K562 (cell line): Measurements from ENCODE around the gene PKLR.

Experiments
- CCAR2 ChIP-seq: fragments of 200-400 bp; formaldehyde crosslinking; IDR thresholded peaks from 2 replicates; pipeline ENCODE4 v1.6.1; 2017; ENCODE audit warnings: mild to moderate bottlenecking, low read depth, low read length
- FOSL1 ChIP-seq: fragments of 200-800 bp; sonication (Bioruptor generic); conservative IDR thresholded peaks from 2 replicates; pipeline ENCODE4 v1.6.1; 2016; ENCODE audit warnings: missing genetic modification characterization, missing compliant biosample characterization
- L3MBTL2 ChIP-seq: fragments of 450-650 bp; IDR thresholded peaks from 2 replicates; pipeline ENCODE4 v1.6.1; 2016; ENCODE audit warnings: mild to moderate bottlenecking, moderate library complexity
- POLR2AphosphoS5 ChIP-seq: IDR thresholded peaks from 2 replicates; pipeline ENCODE4 v1.6.1; 2011; ENCODE audit warnings: mild to moderate bottlenecking, low read depth, low read length, moderate library complexity; ENCODE audit not compliant: control insufficient read depth, insufficient read depth
- REST ChIP-seq, 2 experiments: fragments of 450-650 bp; formaldehyde crosslinking in 1 of 2; IDR thresholded peaks; 2 replicates each; pipeline versions ENCODE4 v1.4.0 to v1.6.1; 2014 to 2020; ENCODE audit warnings: mild to moderate bottlenecking in 2 of 2, borderline replicate concordance in 1 of 2, low read depth in 1 of 2
- SMAD1 ChIP-seq: fragments of 150-350 bp; IDR thresholded peaks from 2 replicates; pipeline ENCODE4 v1.6.1; 2014; ENCODE audit warnings: low read length, low read depth; ENCODE audit not compliant: partially characterized antibody
- ZMIZ1 ChIP-seq, 2 experiments: fragments of 150-350 bp in 1 of 2; IDR thresholded peaks; 2 replicates each; pipeline ENCODE4 v1.6.1; 2012 to 2016; ENCODE audit warnings: low read depth in 2 of 2, low read length in 2 of 2, mild to moderate bottlenecking in 1 of 2, moderate library complexity in 1 of 2

- TF ChIP-seq ZMIZ1 (IDR thresholded peaks at IDR 0.05; ENCODE audit: low read depth in 2 of 2, low read length in 2 of 2), result no peak
- TF ChIP-seq REST (IDR thresholded peaks at IDR 0.05; ENCODE audit: borderline replicate concordance), result no peak
- TF ChIP-seq REST (CRISPR knock-in tag; IDR thresholded peaks at IDR 0.05; ENCODE audit: low read depth), result no peak
- TF ChIP-seq SMAD1, result no peak
- TF ChIP-seq FOSL1 (tag), result no peak
- no peak for TF ChIP-seq L3MBTL2
- TF ChIP-seq CCAR2, result no peak
- TF ChIP-seq POLR2AphosphoS5, result no peak
These were observed 15.7 kb upstream of the PKLR start for GRCh38 chr1:155316922-155317321.
